Right lung (tissue), 10 donors: ENCODE data around the gene PAM16. TPM values are rescaled to one million over a fixed set of nuclear protein-coding genes. Genes with fewer than 3 reads are reported as not detected.
"Not testable (repeated sequence)": the region's sequence is repeated elsewhere in the genome, so short reads cannot be mapped to it uniquely, and the experiment has no call there.

Experiments
- DNase-seq, 2 donors: peaks; one replicate each; pipeline ENCODE4 v3.0.0-alpha.2; 2013
- long read RNA-seq, 8 donors: transcript quantifications; one replicate each; lab custom pipeline, GENCODE V29; 2026
- polyA plus RNA-seq, 5 donors: library from polyadenylated mRNA; unstranded; fragments of 120-200 nt; gene quantifications; one replicate each; pipeline versions ENCODE4 v1.2.1 to v1.2.3, GENCODE V29; 2013; ENCODE audit warnings: inconsistent platforms in 1 of 5, low replicate concordance in 1 of 5; ENCODE audit not compliant: insufficient read length in 5 of 5, insufficient read depth in 1 of 5

Gene PAM16
- 10 to 100 TPM; 15.0 to 36.9 (median 26.0) TPM for polyA plus RNA-seq
- long read RNA-seq, donor 1, transcript PAM16-201 (5 exons, 587 nt), result major isoform, 23 of 69 reads
- long read RNA-seq, donor 1, partial matches to known transcripts, result 36 of 69 reads
- long read RNA-seq, donor 1, other reads (novel, unspliced or antisense), result 0 of 69 reads
- long read RNA-seq, donor 2, transcript PAM16-201 (5 exons, 587 nt), result major isoform, 13 of 17 reads
- long read RNA-seq, donor 2, partial matches to known transcripts, result 0 of 17 reads
- long read RNA-seq, donor 2, other reads (novel, unspliced or antisense), result 0 of 17 reads
- long read RNA-seq, donor 3, transcript PAM16-201 (5 exons, 587 nt), result major isoform, 14 of 33 reads
- long read RNA-seq, donor 3, partial matches to known transcripts, result 15 of 33 reads
- long read RNA-seq, donor 3, other reads (novel, unspliced or antisense), result 0 of 33 reads
- long read RNA-seq, donor 4, transcript PAM16-201 (5 exons, 587 nt), result major isoform, 11 of 78 reads
- long read RNA-seq, donor 4, partial matches to known transcripts, result 60 of 78 reads
- long read RNA-seq, donor 4, other reads (novel, unspliced or antisense), result 0 of 78 reads
- long read RNA-seq, donor 5, transcript PAM16-201 (5 exons, 587 nt), result major isoform, 22 of 32 reads
- long read RNA-seq, donor 5, partial matches to known transcripts, result 5 of 32 reads
- long read RNA-seq, donor 5, other reads (novel, unspliced or antisense), result 0 of 32 reads
- long read RNA-seq, donor 6, transcript PAM16-201 (5 exons, 587 nt), result major isoform, 12 of 50 reads
- long read RNA-seq, donor 6, partial matches to known transcripts, result 31 of 50 reads
- long read RNA-seq, donor 6, other reads (novel, unspliced or antisense), result 0 of 50 reads
- long read RNA-seq, donor 7, transcript PAM16-201 (5 exons, 587 nt), result major isoform, 13 of 74 reads
- long read RNA-seq, donor 7, partial matches to known transcripts, result 58 of 74 reads
- long read RNA-seq, donor 7, other reads (novel, unspliced or antisense), result 0 of 74 reads
- long read RNA-seq, donor 8, transcript PAM16-201 (5 exons, 587 nt), result major isoform, 9 of 11 reads
- long read RNA-seq, donor 8, partial matches to known transcripts, result 0 of 11 reads
- long read RNA-seq, donor 8, other reads (novel, unspliced or antisense), result 0 of 11 reads

- DNase-seq, result peak; percentile 94 to 95
These were observed at the start of gene PAM16 for GRCh38 chr16:4350787-4351659. PAM16 (minus strand) TSS chr16:4351321; CDS start chr16:4351234, 87 bp downstream.

- DNase-seq, result no peak
These were observed 48.0 kb upstream of the PAM16 start for GRCh38 chr16:4399001-4399730.

- DNase-seq, result no peak
These were observed 44.1 kb upstream of the PAM16 start for GRCh38 chr16:4395055-4395726.

GRCh38 chr16:4393850-4394249 lies 42.7 kb upstream of the PAM16 start:
- DNase-seq, result not testable (repeated sequence)

GRCh38 chr16:4393240-4393600 lies 42.1 kb upstream of the PAM16 start:
- DNase-seq, result no peak

- no peak for DNase-seq
These were observed 41.5 kb upstream of the PAM16 start for GRCh38 chr16:4392382-4393239.

GRCh38 chr16:4391631-4392381 lies 40.7 kb upstream of the PAM16 start:
- no peak for DNase-seq

GRCh38 chr16:4390266-4391260 lies 39.4 kb upstream of the PAM16 start:
- no peak for DNase-seq

GRCh38 chr16:4389051-4389955 lies 38.2 kb upstream of the PAM16 start:
- DNase-seq, result no peak

GRCh38 chr16:4388271-4389021 lies 37.3 kb upstream of the PAM16 start:
- DNase-seq, result no peak

GRCh38 chr16:4387781-4388180 lies 36.7 kb upstream of the PAM16 start:
- DNase-seq, result no peak

GRCh38 chr16:4386951-4387565 lies 35.9 kb upstream of the PAM16 start:
- DNase-seq, result no peak

GRCh38 chr16:4386451-4386805 lies 35.3 kb upstream of the PAM16 start:
- no peak for DNase-seq

GRCh38 chr16:4385789-4386450 lies 34.8 kb upstream of the PAM16 start:
- DNase-seq, result no peak
